Right lobe of liver (tissue), 6 donors: ENCODE data around the gene ANAPC2. TPM values are rescaled to one million over a fixed set of nuclear protein-coding genes. Genes with fewer than 3 reads are reported as not detected.

Source experiments
- ATAC-seq, 4 donors: fragments of 200-7000 bp; cut with Tn5 transposase; one replicate each; pipeline ENCODE4 v1.9.1; 2020; ENCODE audit warnings: mild to moderate bottlenecking in 4 of 4, moderate library complexity in 4 of 4
- DNase-seq, 3 donors: peaks; one replicate each; pipeline ENCODE4 v3.0.0-alpha.2; 2020
- H3K27ac ChIP-seq, 3 donors: fragments of 200-600 bp; one replicate each; pipeline ENCODE4 v1.8.0; 2022
- H3K27me3 ChIP-seq, 2 donors: fragments of 200-600 bp; one replicate each; pipeline ENCODE4 v1.8.0; 2022
- H3K36me3 ChIP-seq, 4 donors: fragments of 200-600 bp; sonication (generic) in 1 of 4; one replicate each; pipeline versions ENCODE4 v1.5.1 to v1.8.0; 2017 to 2022; ENCODE audit warnings: control low read depth in 1 of 4
- H3K4me1 ChIP-seq, 4 donors: fragments of 200-600 bp; sonication (generic) in 1 of 4; one replicate each; pipeline versions ENCODE4 v1.5.1 to v1.8.0; 2017 to 2022; ENCODE audit warnings: control low read depth in 1 of 4
- H3K4me3 ChIP-seq, 3 donors: fragments of 200-600 bp; one replicate each; pipeline ENCODE4 v1.8.0; 2022
- H3K9me3 ChIP-seq, 4 donors: fragments of 200-600 bp; sonication (generic) in 1 of 4; one replicate each; pipeline versions ENCODE4 v1.5.1 to v1.8.0; 2017 to 2022; ENCODE audit warnings: control low read depth in 1 of 4
- CTCF ChIP-seq, 4 donors: fragments of 200-600 bp in 3 of 4; fragments of 450-650 bp in 1 of 4; IDR thresholded peaks; one replicate each; pipeline versions ENCODE4 v1.5.1 to v1.8.0; 2016 to 2022; ENCODE audit warnings: antibody characterized with exemption in 4 of 4, mild to moderate bottlenecking in 2 of 4
- POLR2A ChIP-seq: fragments of 450-650 bp; IDR thresholded peaks from one replicate; pipeline ENCODE4 v1.6.1; 2017; ENCODE audit warnings: antibody characterized with exemption, mild to moderate bottlenecking
- WGBS: methylation state at CpG from one replicate; pipeline ENCODE4 v1.1.6; 2018; ENCODE audit warnings: low coverage, low lambda C conversion rate; ENCODE audit not compliant: insufficient coverage; ENCODE audit errors: missing lambda C conversion rate; 5-methylcytosine and 5-hydroxymethylcytosine counted together
- intact Hi-C, 2 donors: fragments of 100-400 bp; cut with DNase I; formaldehyde crosslinking; loops; one replicate each; pipeline versions ENCODE4 v1.11.2 to v1.14.1; 2022
- total RNA-seq, 6 experiments: library from RNA; depleted of rRNA in 2 of 6; stranded (reverse); fragments of >200 nt in 2 of 6; fragmentation: NEBNext Ultra II Directional in 3 of 6; extraction: Animal tissue kit (Norgen Biotek cat#: 25700) in 3 of 6; gene quantifications; one replicate each; pipeline versions ENCODE4 v1.1.0 to v1.2.4, GENCODE V29; 2016 to 2023
- donor health status: DM: no; HTN: yes; CAD: no.
- donor health status: DM: no; HTN: no; CAD: no.
- donor health status: DM: no; HTN: no; CAD: no.
- donor health status: DM: no; HTN: yes; CAD: no.
- donor health status: DM: no; HTN: yes; CAD: no.

ANAPC2 gene
- total RNA-seq, 6 experiments from 2014 or later, result 16.1 to 36.5 (median 27.9) TPM

DNA sequence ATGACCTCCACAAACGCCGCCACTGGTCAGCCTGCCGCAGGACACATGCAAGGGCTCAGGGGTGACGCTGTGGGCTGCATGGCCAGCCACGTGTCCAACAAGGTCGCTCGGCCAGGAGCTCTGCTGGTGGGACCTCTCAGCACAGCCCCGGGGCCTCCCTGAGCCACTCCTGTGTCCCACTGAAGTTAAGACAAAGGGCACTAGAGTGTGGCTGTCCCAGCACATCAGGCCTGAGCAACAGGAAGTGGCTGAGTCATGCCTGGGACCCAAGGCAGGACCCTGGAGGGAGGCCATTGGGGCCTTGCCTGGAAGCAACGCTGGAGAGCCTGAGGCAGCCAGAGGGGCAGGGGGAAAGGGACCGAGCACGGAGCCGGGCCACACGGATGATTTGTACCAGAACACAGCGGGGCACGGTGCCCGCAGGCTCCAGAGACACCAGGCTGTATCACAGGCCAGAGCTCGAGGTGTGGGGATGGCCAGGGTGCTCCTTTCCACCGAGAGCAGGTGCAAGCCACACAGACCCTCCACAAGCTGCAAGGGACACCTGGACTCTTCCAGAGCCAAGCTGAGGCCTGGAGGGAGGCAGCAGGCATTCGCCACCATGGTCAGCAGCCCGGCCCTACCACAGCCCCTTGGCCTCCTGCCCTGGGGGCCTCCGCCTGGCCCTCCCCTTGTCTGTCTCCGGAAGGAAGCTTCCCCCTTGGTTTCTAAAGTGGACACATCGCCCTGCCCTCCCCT, 10.0 kb downstream of the ANAPC2 start:
- intact Hi-C loops, result loop anchor here in 1 of 2 donors (5.0 kb wide), 1 partner anchor 54 kb away; the partner anchor contains the start of gene SLC34A3
- no peak for TF ChIP-seq POLR2A
- no peak for TF ChIP-seq CTCF (IDR thresholded peaks at IDR 0.05)
- Histone ChIP-seq H3K4me1 (no peaks in the 10 kb centered on the region), H3K4me3 (no peak overlapping the region), H3K9me3 (no peaks in the 10 kb centered on the region), H3K27me3 (no peaks in the 10 kb centered on the region), H3K27ac (no peak overlapping the region), H3K36me3 (peaks cover 0 to 32% (median 13%) of the 10 kb centered on the region in 4 donors)
- no CpG with 5 or more reads among the region's 23 CpGs for WGBS
- ATAC-seq, result peak in 2 of 4 donors; percentile 4 to 13
- no peak for DNase-seq

DNA sequence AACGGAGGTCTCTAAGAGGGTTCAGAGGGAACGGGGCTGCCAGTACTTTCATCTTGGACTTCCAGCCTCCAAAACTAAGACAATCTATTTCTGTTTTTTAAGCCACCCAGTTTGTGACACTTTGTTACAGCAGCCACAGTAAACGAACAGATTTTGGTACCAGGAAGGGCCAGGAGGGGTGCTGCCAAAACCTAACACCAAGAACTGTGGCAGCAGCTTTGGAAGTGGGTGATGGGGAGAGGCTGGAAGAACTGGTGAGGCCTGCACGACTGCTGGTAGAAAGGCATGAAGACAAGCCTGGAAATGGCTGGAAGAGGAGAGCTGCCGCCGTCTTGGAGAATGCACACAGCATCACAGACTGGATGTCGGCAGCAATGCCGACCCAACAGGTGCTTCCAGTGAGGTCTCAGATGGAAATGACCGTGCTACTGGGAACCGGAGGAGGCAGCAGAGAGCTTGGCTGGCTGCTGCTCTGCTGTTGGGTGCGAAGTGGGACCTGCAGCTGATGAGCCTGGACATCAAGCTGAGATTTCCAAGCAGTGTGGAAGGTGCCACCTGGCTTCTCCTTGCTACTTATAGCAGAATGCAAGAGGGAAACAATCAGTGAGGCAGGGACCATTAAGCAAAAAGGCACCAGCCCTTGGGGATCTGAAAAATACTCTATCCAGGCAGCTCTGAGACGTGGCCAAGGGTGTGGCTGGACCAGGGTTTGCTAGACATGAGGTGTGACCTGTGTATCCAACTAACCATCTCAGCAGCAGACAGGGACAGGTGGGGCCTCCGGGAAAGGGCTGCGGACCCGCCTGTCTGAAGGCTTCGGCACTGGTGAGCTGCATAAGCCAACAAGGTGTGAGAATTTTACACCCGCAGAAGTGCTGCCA, 11.8 kb downstream of the ANAPC2 start:
- no peaks in the 10 kb centered on the region for H3K4me1 ChIP-seq
- intact Hi-C loops, result loop anchor here in 1 of 2 donors (5.0 kb wide), 1 partner anchor 56 kb away; the partner anchor contains the start of gene SLC34A3
- H3K27ac ChIP-seq, result no peak overlapping the region
- H3K4me3 ChIP-seq, result no peak overlapping the region
- TF ChIP-seq CTCF (IDR thresholded peaks at IDR 0.05) (peak; percentile 45 to 58 (median 52)), POLR2A (no peak)
- ATAC-seq, result peak; percentile 55 to 79 (median 73)
- DNase-seq, result no peak
- H3K9me3 ChIP-seq, result no peaks in the 10 kb centered on the region
- WGBS, result 43% methylated on average over 11 of the region's 17 CpGs
- H3K27me3 ChIP-seq, result no peaks in the 10 kb centered on the region
- H3K36me3 ChIP-seq, result peaks cover 0 to 18% (median 8%) of the 10 kb centered on the region in 4 donors

- no peaks in the 10 kb centered on the region for H3K4me1 ChIP-seq
- H3K27me3 ChIP-seq, result peaks cover 0 to 4% of the 10 kb centered on the region in 2 donors
- H3K4me3 ChIP-seq, result no peak overlapping the region
- DNase-seq (no peak), ATAC-seq (no peak)
- H3K36me3 ChIP-seq, result peaks cover 0 to 10% (median 6%) of the 10 kb centered on the region in 4 donors
- WGBS, result no CpG with 5 or more reads among the region's 33 CpGs
- intact Hi-C loops, result loop anchor here in 1 of 2 donors (5.0 kb wide), 1 partner anchor 57 kb away; the partner anchor contains the start of gene SLC34A3
- H3K27ac ChIP-seq, result no peak overlapping the region
- TF ChIP-seq CTCF (IDR thresholded peaks at IDR 0.05) (no peak), POLR2A (no peak)
- no peaks in the 10 kb centered on the region for H3K9me3 ChIP-seq
Observed at GRCh38 chr9:137175345-137175961, 12.9 kb downstream of the ANAPC2 start.

DNA sequence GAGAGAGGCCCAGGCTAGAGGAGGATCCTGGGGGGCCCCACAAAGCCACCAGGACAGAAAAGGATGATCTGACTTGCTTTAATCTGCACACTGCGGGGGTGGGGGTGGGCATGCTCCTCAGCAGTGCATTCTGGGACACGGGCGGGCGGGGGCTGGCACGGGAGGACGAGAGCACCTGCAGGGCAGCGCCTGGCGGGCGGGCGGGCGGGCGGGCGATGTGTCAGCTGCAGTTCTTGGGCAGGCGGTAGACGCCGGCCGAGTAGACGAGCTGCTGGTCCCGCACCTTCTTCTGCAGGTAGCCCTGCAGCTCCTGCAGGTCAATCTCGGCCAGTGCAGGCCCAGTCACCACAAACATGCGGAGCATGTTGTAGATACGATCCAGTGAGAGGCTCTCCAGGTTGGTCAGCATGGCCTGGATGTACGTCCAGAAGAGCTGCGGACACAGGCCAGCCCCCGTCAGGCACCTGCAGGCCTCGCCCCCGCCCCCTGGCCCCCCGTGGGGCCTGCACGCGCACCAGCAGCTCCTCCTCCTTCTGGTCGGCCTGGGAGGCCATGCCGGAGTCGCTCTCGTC, 13.6 kb downstream of the ANAPC2 start:
- no peak overlapping the region for H3K4me3 ChIP-seq
- no peak for DNase-seq
- no peak for TF ChIP-seq CTCF (IDR thresholded peaks at IDR 0.05)
- TF ChIP-seq POLR2A, result no peak
- no peak overlapping the region for H3K27ac ChIP-seq
- WGBS, result no CpG with 5 or more reads among the region's 34 CpGs
- no peaks in the 10 kb centered on the region for H3K9me3 ChIP-seq
- peaks cover 0 to 4% (median 1%) of the 10 kb centered on the region in 4 donors for H3K36me3 ChIP-seq
- peaks cover 0 to 10% of the 10 kb centered on the region in 2 donors for H3K27me3 ChIP-seq
- no peak for ATAC-seq
- H3K4me1 ChIP-seq, result peaks cover 0 to 3% (median 0%) of the 10 kb centered on the region in 4 donors
- intact Hi-C loops, result loop anchor here in 1 of 2 donors (5.0 kb wide), 1 partner anchor 57 kb away; the partner anchor contains the start of gene SLC34A3
